ENCODE data around the gene OR10R2.

The OR10R2 gene

GRCh38 chr1:158527190-158527815, 55.3 kb downstream of the OR10R2 start:
- peak; percentile 48 for TF ChIP-seq CTCF (IDR thresholded peaks at IDR 0.05; ENCODE audit: low read depth, low read length)
- no peak for DNase-seq (ENCODE audit: extremely low read depth, low read depth)
